ENCODE results near the gene KNOP1. TPM values are rescaled to one million over a fixed set of nuclear protein-coding genes. Genes with fewer than 3 reads are reported as not detected.

KNOP1 gene
- total and polyA plus RNA-seq, 2 of the 4 experiments (the other 2 are of a cell fraction), result 7.0 to 8.4 TPM

- 0 out of 2 replicates have a peak overlapping the region, but pooled peaks have one; percentile 14 for H3K14ac ChIP-seq (replicated peaks; ENCODE audit: low read depth, low read length)
- H2AK5ac ChIP-seq (ENCODE audit: low read depth, low read length), result no peak overlapping the region
- no peak overlapping the region for H3K9ac ChIP-seq (ENCODE audit: low read depth, low read length)
- ChIA-PET CTCF (interaction anchor here (1.0 kb wide), 1 partner anchor 18 kb away, joined by 3 read pairs; no protein-coding TSS in a partner anchor), POLR2A (ENCODE audit: unreplicated experiment) (no interaction called here)
- H3K27me3 ChIP-seq (ENCODE audit: control insufficient read depth, insufficient read depth, low read length), result no peaks in the 10 kb centered on the region
- H3K56ac ChIP-seq (ENCODE audit: extremely low read depth, insufficient read depth, low read length), result no peak overlapping the region
- WGBS, 2 experiments (ENCODE audit: extremely low coverage in 2 of 2, insufficient read length in 1 of 2), result 91% methylated on average over 9 of the region's 19 CpGs; no CpG with 5 or more reads in 1 of the 2 experiments
- H4K5ac ChIP-seq (ENCODE audit: low read depth, low read length), result no peak overlapping the region
- H2BK5ac ChIP-seq (ENCODE audit: low read depth, low read length, poor library complexity, severe bottlenecking), result no peak overlapping the region
- peaks cover 17% of the 10 kb centered on the region for H3K4me1 ChIP-seq (ENCODE audit: control insufficient read depth, insufficient read depth, low read length)
- no peaks in the 10 kb centered on the region for H4K20me1 ChIP-seq (ENCODE audit: insufficient read depth, low read length)
- intact Hi-C loops (cut with micrococcal nuclease) (no loop called here), in situ Hi-C loops (cut with MboI; ENCODE audit: low sequenced_read_pairs) (no loop called here), dilution Hi-C loops (cut with HindIII; ENCODE audit: low sequenced_read_pairs, unreplicated experiment) (no loop called here)
- no peak overlapping the region for H2BK20ac ChIP-seq (ENCODE audit: low read depth, low read length)
- no peak overlapping the region for H3K4me2 ChIP-seq (ENCODE audit: low read depth, low read length)
- BruUV-seq (replicated peaks), result no TSS peak
- H2AFZ ChIP-seq (replicated peaks; ENCODE audit: low read length, poor library complexity), result no peak overlapping the region
- H3K9me3 ChIP-seq (ENCODE audit: control insufficient read depth, insufficient read depth, low read length), result no peaks in the 10 kb centered on the region
- H3K36me3 ChIP-seq (ENCODE audit: control insufficient read depth, insufficient read depth, low read length), result peaks cover 34% of the 10 kb centered on the region
- H3K79me1 ChIP-seq (ENCODE audit: low read depth in 1 of 2, low read length in 2 of 2), result peaks cover 23 to 45% of the 10 kb centered on the region in 2 experiments
- H3K23ac ChIP-seq (ENCODE audit: low read depth, low read length), result no peak overlapping the region
- no peak overlapping the region for H4K91ac ChIP-seq (ENCODE audit: insufficient read depth, low read depth, low read length)
- TF ChIP-seq CEBPB (IDR thresholded peaks at IDR 0.05; ENCODE audit: low read depth, low read length), result peak; percentile 47; the same call in 1 of the 2 replicates
- TF ChIP-seq RFX5 (IDR thresholded peaks at IDR 0.05; ENCODE audit: low read depth, low read length), result no peak
- TF ChIP-seq MAZ (IDR thresholded peaks at IDR 0.05; ENCODE audit: borderline replicate concordance, low read depth, low read length), result no peak
- TF ChIP-seq MAFK (IDR thresholded peaks at IDR 0.05; ENCODE audit: low read depth, low read length), result no peak
- no peak for TF ChIP-seq CTCF (conservative IDR thresholded peaks at IDR 0.05; ENCODE audit: low read depth, low read length)
- TF ChIP-seq RCOR1 (IDR thresholded peaks at IDR 0.05; ENCODE audit: insufficient replicate concordance, low read length), result no peak
- TF ChIP-seq SMC3 (IDR thresholded peaks at IDR 0.05; ENCODE audit: low read depth, low read length), result no peak
- H2BK120ac ChIP-seq (ENCODE audit: low read depth, low read length), result no peak overlapping the region
- H2AK9ac ChIP-seq (replicated peaks; ENCODE audit: low read depth, low read length, poor library complexity), result no peak overlapping the region
- no peak overlapping the region for H3K18ac ChIP-seq (ENCODE audit: low read depth, low read length)
- H2BK15ac ChIP-seq (ENCODE audit: low read depth, low read length), result no peak overlapping the region
- H3K4me3 ChIP-seq (ENCODE audit: insufficient read depth, low read depth, low read length), result no peak overlapping the region
- H3K27ac ChIP-seq (ENCODE audit: insufficient read depth, low read length), result no peak overlapping the region
- ATAC-seq (ENCODE audit: low read depth) (no peak), DNase-seq (peak; percentile 20)
- peaks cover 25% of the 10 kb centered on the region for H3K9me1 ChIP-seq (ENCODE audit: insufficient read depth, low read length)
- H3K4ac ChIP-seq (ENCODE audit: low read depth, low read length), result peak overlapping the region; percentile 15; the same call in 1 of the 2 replicates
- H4K8ac ChIP-seq (ENCODE audit: low read depth in 2 of 2, low read length in 2 of 2), result no peak overlapping the region
Measured at GRCh38 chr16:19698480-19699465, 19.3 kb downstream of the KNOP1 start.
